ENCODE results near the gene PML.
"Not testable (repeated sequence)": the region's sequence is repeated elsewhere in the genome, so short reads cannot be mapped to it uniquely, and the experiment has no call there.

PML gene

GRCh38 chr15:74062236-74062635, 67.7 kb downstream of the PML start:
- no peak for DNase-seq

- no peak for DNase-seq
Observed at GRCh38 chr15:74062671-74063070, 68.2 kb downstream of the PML start.

- DNase-seq, result not testable (repeated sequence)
Observed at GRCh38 chr15:74063425-74064146, 69.1 kb downstream of the PML start.

GRCh38 chr15:74064183-74064582, 69.7 kb downstream of the PML start:
- DNase-seq, result not testable (repeated sequence)

GRCh38 chr15:74064822-74065221, 70.3 kb downstream of the PML start:
- DNase-seq, result not testable (repeated sequence)

GRCh38 chr15:74065684-74066411, 71.3 kb downstream of the PML start:
- not testable (repeated sequence) for DNase-seq

GRCh38 chr15:74071645-74072044, 77.1 kb downstream of the PML start:
- not testable (repeated sequence) for DNase-seq

- not testable (repeated sequence) for DNase-seq
Observed at GRCh38 chr15:74072132-74072531, 77.6 kb downstream of the PML start.

GRCh38 chr15:74072614-74073337, 78.3 kb downstream of the PML start:
- DNase-seq, result not testable (repeated sequence)

- DNase-seq, result not testable (repeated sequence)
Observed at GRCh38 chr15:74075781-74076180, 81.3 kb downstream of the PML start.

- DNase-seq, result not testable (repeated sequence)
Observed at GRCh38 chr15:74082450-74082849, 87.9 kb downstream of the PML start, which contains the start of gene GOLGA6A. Gene GOLGA6A, minus strand, starts transcription at chr15:74082550. Its CDS starts 41 bp downstream, at chr15:74082509.

- not testable (repeated sequence) for DNase-seq
Observed at GRCh38 chr15:74094567-74094966, 100.1 kb downstream of the PML start.

GRCh38 chr15:74095610-74096009, 101.1 kb downstream of the PML start:
- not testable (repeated sequence) for DNase-seq

- not testable (repeated sequence) for DNase-seq
Observed at GRCh38 chr15:74096753-74097474, 102.4 kb downstream of the PML start.

All from fibroblast of skin of scalp (primary cell).